ENCODE data around the gene PPIE. TPM values are rescaled to one million over a fixed set of nuclear protein-coding genes. Genes with fewer than 3 reads are reported as not detected.

Gene PPIE
- 10 to 100 TPM; 70.8 to 73.5 TPM for total RNA-seq

DNA sequence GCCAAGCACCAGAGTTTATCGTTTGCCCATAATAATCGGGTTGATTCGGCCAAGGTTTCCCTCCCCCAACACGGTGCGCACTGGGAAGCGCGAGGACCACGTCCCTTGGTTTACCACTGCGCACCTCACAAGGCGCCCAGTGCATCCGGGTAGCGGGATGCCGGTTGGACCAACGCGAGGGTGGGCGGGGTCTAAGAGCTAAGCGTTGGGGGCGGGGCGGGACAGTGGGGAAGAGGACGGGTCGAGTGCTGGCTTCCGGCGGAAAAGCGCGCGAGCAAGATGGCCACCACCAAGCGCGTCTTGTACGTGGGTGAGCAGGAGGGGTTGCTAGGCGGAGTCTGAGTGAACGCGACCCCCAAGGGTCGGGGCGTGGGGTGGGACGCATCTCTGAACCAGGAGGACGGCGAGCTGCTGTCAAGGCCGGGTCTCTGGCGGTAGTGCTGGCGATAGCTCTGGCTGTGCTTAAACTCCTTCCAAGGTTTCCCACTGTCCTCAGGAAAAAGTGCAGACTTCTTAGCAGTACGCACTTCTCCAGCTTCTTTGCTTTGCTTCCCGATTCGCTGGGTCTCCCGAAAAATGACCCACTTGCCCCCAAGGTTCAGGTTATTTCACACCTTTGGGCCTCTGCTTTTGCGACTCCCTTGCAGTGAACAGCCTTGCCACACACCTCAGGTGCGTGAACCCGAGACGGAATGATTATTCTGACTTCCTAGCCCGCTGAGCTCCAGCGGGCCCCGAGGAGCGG lies at the start of gene PPIE:
Gene PPIE (plus strand): TSS at position 261 of the 745 bp plus-strand sequence. CDS start 19 bp downstream, at position 280.
- peaks cover 15% of the 10 kb centered on the region for H3K36me3 Mint-ChIP-seq
- POLR2A ChIA-PET = interaction anchor here (0.6 to 2.4 kb wide), 14 partner anchors 8 to 523 kb away, joined by 3 to 17 read pairs (median 4); partner anchors contain the start of genes CAP1, HPCAL4 and NT5C1A
- peak within 1 kb of the TSS; percentile 95 for H3K4me3 Mint-ChIP-seq
- H3K4me1 Mint-ChIP-seq = peaks cover 39% of the 10 kb centered on the region
- peak within 1 kb of the TSS; percentile 93 for H3K27ac Mint-ChIP-seq
- H3K9me3 Mint-ChIP-seq = peaks cover 3% of the 10 kb centered on the region
- ATAC-seq (ENCODE audit: low read depth) (peak; percentile 96), DNase-seq (peak; percentile 91)
- H3K27me3 Mint-ChIP-seq = peaks cover 11% of the 10 kb centered on the region

DNA sequence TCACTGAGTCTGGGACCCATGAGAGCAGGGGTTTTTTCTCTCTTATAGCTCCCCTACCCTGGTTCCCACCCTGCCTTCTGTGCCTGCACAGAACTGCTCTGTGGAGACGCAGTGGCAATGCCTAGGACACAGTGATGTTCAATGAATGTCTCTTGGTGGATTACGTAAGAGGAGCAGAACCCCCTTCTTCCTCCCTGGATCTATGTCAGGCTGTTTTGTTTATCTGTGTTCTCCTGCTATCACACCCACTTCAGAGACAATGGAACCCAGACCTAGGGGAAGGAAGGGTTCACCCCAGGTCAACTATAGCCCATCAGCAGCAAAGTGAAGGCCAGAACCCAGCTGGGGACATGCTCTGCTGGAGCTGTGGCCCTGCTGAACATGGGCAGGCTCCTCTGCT lies 49.5 kb upstream of the PPIE start:
- peaks cover 15% of the 10 kb centered on the region for H3K4me1 Mint-ChIP-seq
- no peak for ATAC-seq (ENCODE audit: low read depth)
- H3K36me3 Mint-ChIP-seq = no peaks in the 10 kb centered on the region
- POLR2A ChIA-PET = no interaction called here
- H3K27ac Mint-ChIP-seq = no peak overlapping the region
- H3K27me3 Mint-ChIP-seq = peaks cover 50% of the 10 kb centered on the region
- no peak overlapping the region for H3K4me3 Mint-ChIP-seq
- no peaks in the 10 kb centered on the region for H3K9me3 Mint-ChIP-seq
- DNase-seq = no peak

DNA sequence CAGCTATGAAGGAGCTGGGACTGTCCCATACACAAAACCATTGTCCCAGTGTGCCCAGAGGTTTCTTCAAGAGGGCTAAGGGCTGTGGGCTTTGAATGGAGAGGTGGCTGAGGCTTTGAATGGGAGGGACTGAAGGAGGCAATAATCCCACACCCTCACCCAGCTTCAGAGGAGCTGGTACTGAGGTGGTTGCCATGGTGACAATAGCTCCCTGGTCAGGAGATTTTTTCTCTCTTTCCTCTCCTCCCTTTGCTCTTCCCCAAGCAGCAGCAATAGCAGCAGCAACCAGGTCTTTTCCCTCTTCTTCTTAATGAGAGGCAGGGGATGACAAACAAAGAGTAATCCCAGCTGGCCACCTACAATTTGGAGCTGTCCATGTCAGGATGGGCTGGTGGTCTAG lies 49.0 kb upstream of the PPIE start:
- H3K4me3 Mint-ChIP-seq = no peak overlapping the region
- peaks cover 47% of the 10 kb centered on the region for H3K27me3 Mint-ChIP-seq
- ATAC-seq (ENCODE audit: low read depth) = no peak
- POLR2A ChIA-PET = no interaction called here
- peaks cover 15% of the 10 kb centered on the region for H3K4me1 Mint-ChIP-seq
- H3K27ac Mint-ChIP-seq = no peak overlapping the region
- no peak for DNase-seq
- H3K36me3 Mint-ChIP-seq = no peaks in the 10 kb centered on the region
- no peaks in the 10 kb centered on the region for H3K9me3 Mint-ChIP-seq

DNA sequence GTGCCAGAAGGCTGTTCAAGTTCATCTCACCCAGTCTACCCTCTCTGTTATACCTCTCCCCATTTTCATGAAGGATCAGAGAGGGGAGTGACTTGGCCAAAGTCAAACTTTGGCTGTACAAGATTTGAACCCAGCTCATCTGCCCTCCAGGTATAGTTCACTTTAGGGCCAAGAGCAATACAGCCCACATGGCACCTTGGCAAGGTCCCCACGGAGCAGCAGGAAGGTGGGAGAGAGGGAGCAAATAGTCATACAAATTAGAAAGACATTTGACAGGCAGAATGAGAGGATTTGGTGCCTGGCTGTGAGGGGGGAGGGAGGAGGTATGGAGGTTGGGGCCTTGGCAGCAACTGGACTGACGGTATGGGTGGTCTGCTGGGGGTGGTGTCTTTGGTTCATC lies 48.5 kb upstream of the PPIE start:
- Mint-ChIP-seq H3K9me3 (no peaks in the 10 kb centered on the region), H3K27me3 (peaks cover 47% of the 10 kb centered on the region), H3K36me3 (no peaks in the 10 kb centered on the region), H3K4me1 (peaks cover 13% of the 10 kb centered on the region), H3K4me3 (peak overlapping the region; percentile 83), H3K27ac (no peak overlapping the region)
- DNase-seq (no peak), ATAC-seq (ENCODE audit: low read depth) (no peak)
- POLR2A ChIA-PET = no interaction called here

DNA sequence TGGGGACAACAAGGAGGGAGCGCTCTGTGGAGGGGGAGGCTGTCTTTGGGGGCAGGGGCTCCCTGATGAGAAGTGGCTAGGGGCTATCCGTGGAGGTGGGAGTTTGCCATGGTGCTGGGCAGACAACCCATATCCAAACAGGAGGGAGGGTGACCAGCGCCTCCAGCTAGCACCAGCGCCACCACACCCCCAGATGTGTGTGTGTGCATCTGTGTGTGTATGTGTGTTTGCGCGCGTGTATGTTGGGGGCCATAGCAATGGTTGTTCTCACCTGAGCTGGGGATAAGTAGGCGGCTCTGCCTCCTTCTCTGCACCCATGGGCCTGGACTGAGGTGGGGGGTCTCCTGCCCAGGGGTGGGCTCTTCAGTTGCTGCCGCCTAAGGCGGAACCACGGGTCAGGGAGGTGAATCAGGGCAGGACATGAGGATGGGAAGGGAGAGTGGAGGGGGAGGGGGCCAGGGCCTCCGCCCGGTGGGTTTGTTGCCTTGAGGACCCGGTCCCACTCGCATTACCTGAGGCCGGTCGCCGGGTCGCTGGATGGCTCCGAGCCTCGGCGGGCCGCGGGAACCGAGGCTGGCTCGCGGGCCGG lies 47.8 kb upstream of the PPIE start:
- Mint-ChIP-seq H3K36me3 (no peaks in the 10 kb centered on the region), H3K4me1 (peaks cover 13% of the 10 kb centered on the region), H3K9me3 (no peaks in the 10 kb centered on the region), H3K27ac (no peak overlapping the region), H3K4me3 (peak overlapping the region; percentile 83), H3K27me3 (peaks cover 50% of the 10 kb centered on the region)
- ATAC-seq (ENCODE audit: low read depth) (no peak), DNase-seq (no peak)
- POLR2A ChIA-PET = interaction anchor here (0.9 kb wide), 1 partner anchor 48 kb away, joined by 3 read pairs; the partner anchor contains the start of gene PPIE

DNA sequence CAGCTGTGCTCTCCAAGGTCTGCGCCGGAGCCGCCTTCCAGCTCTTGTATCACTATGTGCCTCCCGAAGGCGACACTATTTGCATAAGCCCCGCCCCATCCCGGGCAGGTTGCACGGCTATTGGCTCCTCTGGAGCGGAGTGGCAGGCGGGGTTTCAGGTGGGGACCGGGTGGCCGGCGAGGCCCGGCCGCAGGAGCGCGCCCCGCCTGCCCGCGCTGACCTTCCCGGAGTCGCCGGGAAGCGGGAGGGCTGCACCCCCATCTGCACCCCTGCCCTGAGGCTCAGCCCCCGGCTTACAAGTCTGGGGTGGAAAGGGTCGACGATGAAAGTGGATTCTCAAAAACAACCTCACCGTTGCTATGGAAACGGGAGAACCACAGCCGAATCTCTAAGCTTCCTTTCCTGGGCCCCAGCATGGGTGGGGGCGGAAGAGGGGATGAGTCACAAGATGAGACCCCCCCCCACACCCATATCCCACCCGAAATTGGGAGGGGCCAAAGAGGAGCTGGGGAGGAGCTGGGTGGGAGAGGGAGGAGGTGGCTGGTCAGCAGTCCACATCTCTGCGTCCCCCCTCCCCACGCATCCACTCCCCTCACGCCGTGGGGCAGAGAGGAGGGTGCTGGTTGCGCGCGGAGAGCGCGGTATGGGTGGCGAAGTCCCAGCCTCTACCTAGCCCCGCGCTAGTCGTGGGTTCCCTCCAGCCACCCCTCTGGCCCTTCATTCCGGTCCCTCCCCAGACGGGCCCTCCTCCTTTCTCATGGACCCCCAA lies 47.1 kb upstream of the PPIE start, which contains the start of gene HPCAL4:
Gene HPCAL4 (minus strand): TSS at position 51 of the 769 bp plus-strand sequence. CDS start 6,830 bp downstream, outside the sequence.
- Mint-ChIP-seq H3K4me3 (peak within 1 kb of the TSS; percentile 83), H3K36me3 (no peaks in the 10 kb centered on the region), H3K27ac (no peak within 1 kb of the TSS), H3K27me3 (peaks cover 53% of the 10 kb centered on the region), H3K9me3 (no peaks in the 10 kb centered on the region), H3K4me1 (peaks cover 13% of the 10 kb centered on the region)
- peak; percentile 98 for ATAC-seq (ENCODE audit: low read depth)
- POLR2A ChIA-PET = interaction anchor here (0.5 to 1.0 kb wide), 3 partner anchors 47 to 142 kb away, joined by 3 to 4 read pairs (median 3); partner anchors contain the start of gene PPIE
- DNase-seq = peak; percentile 86

DNA sequence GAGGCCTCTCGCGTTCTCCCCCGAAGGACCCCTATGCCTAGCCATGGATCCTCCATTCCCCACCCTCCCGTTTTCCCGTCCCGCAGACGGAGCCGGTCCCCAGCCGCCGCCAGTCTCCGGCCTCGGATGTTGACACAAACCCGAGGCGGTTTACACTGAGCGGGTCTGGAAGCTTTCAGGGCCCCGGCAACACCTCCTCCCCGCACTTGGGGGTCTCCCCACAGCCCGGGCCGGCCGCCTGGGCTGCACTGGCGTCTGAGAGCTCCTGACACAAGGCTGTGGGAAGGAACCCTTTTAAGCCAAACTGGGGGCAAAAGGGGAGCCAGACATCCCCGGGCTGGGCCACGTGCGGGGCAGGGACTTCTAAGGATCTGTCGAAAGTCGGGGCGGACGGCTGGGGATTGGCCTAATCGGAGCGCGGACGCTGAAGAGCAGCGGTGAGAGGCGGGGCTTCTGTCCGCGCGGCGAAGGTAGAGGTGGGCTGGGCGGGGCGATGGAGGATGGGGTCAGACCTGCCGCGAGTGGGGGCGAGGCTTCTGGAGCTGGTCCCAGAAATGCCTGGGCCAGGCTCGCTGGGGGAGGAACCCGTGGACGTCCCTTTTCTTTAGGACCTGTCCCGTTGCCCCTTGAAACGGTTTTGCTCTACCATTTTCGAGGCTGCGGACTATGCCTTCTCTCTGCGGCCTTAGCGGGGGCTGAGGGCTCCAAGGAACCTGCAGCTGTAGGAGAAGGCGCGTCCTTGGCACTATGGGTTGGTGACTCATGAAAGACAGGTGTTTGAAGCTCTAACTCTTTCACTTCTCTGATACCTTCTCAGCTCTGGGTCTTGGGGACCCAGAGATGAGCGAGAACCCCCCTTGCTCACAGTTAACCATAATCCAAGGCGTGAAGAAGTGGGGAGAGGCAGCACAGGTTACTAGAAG lies 46.3 kb upstream of the PPIE start:
- no peaks in the 10 kb centered on the region for H3K9me3 Mint-ChIP-seq
- no peak for ATAC-seq (ENCODE audit: low read depth)
- no peak overlapping the region for H3K27ac Mint-ChIP-seq
- H3K4me1 Mint-ChIP-seq = peaks cover 13% of the 10 kb centered on the region
- no peaks in the 10 kb centered on the region for H3K36me3 Mint-ChIP-seq
- peak; percentile 42 for DNase-seq
- peaks cover 59% of the 10 kb centered on the region for H3K27me3 Mint-ChIP-seq
- peak overlapping the region; percentile 83 for H3K4me3 Mint-ChIP-seq
- POLR2A ChIA-PET = interaction anchor here (0.5 to 1.0 kb wide), 2 partner anchors 46 to 143 kb away, joined by 3 to 4 read pairs; partner anchors contain the start of gene PPIE

DNA sequence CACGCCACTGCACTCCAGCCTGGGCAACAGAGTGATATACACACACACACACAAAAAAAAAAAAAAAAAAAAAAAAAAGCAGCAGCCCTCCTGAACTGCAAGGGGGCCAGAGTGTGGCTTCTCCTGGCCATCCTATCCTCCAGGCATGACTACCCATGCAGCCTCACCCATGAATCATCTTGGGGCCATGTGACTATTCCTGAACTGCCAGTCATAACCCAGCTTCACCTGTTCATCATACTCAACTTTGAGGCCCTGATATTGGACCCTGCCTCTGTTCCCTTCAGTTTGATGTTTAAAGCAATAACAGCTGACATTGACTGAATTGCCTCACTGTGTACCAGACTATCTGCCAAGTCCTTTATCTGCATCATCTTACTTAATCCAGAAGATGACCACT lies 44.7 kb upstream of the PPIE start:
- POLR2A ChIA-PET = no interaction called here
- peaks cover 13% of the 10 kb centered on the region for H3K4me1 Mint-ChIP-seq
- H3K36me3 Mint-ChIP-seq = no peaks in the 10 kb centered on the region
- H3K27ac Mint-ChIP-seq = no peak overlapping the region
- no peak overlapping the region for H3K4me3 Mint-ChIP-seq
- no peaks in the 10 kb centered on the region for H3K9me3 Mint-ChIP-seq
- ATAC-seq (ENCODE audit: low read depth) = no peak
- no peak for DNase-seq
- peaks cover 61% of the 10 kb centered on the region for H3K27me3 Mint-ChIP-seq

DNA sequence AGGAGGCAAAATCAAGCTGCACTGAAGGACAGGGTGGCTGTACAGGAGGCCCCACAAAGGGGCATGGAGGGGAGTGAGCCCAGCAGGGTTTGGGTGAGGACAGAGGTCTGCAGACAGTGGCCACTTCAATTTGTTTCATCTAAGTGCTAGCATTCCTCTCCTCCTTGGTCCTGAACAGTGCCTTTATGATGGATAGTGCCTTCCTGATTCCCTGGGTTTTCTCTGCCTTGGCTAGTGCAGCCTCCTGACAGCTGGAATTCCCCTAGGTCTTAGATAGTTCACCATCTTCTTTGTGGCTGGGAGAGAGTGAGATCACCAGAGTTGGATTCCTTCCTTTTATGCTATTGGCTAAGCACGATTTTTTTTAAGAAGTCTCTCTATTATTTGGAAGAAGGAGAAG lies 43.7 kb upstream of the PPIE start:
- H3K4me3 Mint-ChIP-seq = no peak overlapping the region
- peaks cover 13% of the 10 kb centered on the region for H3K4me1 Mint-ChIP-seq
- H3K27me3 Mint-ChIP-seq = peaks cover 56% of the 10 kb centered on the region
- no peak overlapping the region for H3K27ac Mint-ChIP-seq
- no peaks in the 10 kb centered on the region for H3K36me3 Mint-ChIP-seq
- no peaks in the 10 kb centered on the region for H3K9me3 Mint-ChIP-seq
- POLR2A ChIA-PET = no interaction called here
- ATAC-seq (ENCODE audit: low read depth) = no peak
- no peak for DNase-seq

DNA sequence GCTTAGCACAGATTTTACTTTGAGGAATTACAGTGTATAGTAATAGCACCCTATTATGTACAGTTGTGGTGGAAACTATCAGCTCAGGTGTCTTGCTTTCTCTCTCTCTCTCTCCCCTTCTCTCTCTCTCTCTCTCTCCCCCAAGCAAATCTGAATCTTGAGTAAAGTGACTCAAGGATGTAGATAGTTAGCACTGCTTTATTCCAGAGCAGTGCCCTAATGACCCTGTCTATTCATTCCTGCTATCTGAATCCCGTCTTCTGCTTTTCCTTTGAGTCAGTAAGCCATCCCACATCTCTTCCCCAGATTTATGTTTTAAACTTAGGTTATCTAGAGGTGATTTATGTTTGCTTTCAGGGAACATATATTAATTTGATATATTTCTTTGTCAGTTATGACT lies 42.2 kb upstream of the PPIE start:
- ATAC-seq (ENCODE audit: low read depth) (no peak), DNase-seq (no peak)
- POLR2A ChIA-PET = no interaction called here
- Mint-ChIP-seq H3K4me3 (no peak overlapping the region), H3K36me3 (no peaks in the 10 kb centered on the region), H3K27ac (no peak overlapping the region), H3K27me3 (peaks cover 49% of the 10 kb centered on the region), H3K9me3 (no peaks in the 10 kb centered on the region), H3K4me1 (peaks cover 2% of the 10 kb centered on the region)

DNA sequence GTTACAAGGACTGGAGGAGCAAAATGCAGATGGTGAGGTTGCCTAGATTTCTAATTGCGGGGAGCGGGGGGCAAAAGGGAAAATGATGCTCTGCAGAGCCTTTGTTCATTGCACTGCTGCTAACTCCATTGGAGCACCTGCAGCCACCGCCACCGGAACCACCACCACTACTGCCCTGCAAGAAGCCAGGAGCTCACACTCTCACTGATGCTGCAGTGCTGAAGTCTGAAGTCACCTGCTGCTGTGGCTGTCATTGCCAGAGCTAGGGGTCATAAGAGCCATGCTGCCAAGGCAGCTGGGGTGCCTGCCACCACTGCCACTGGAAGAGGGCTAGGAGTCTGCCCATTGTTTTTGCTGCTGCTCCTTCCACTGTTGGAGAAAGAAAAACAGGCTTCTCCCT lies 40.1 kb upstream of the PPIE start:
- H3K4me3 Mint-ChIP-seq = no peak overlapping the region
- H3K9me3 Mint-ChIP-seq = no peaks in the 10 kb centered on the region
- no peak for ATAC-seq (ENCODE audit: low read depth)
- H3K27me3 Mint-ChIP-seq = peaks cover 40% of the 10 kb centered on the region
- POLR2A ChIA-PET = no interaction called here
- DNase-seq = no peak
- H3K36me3 Mint-ChIP-seq = no peaks in the 10 kb centered on the region
- no peak overlapping the region for H3K27ac Mint-ChIP-seq
- peaks cover 2% of the 10 kb centered on the region for H3K4me1 Mint-ChIP-seq

DNA sequence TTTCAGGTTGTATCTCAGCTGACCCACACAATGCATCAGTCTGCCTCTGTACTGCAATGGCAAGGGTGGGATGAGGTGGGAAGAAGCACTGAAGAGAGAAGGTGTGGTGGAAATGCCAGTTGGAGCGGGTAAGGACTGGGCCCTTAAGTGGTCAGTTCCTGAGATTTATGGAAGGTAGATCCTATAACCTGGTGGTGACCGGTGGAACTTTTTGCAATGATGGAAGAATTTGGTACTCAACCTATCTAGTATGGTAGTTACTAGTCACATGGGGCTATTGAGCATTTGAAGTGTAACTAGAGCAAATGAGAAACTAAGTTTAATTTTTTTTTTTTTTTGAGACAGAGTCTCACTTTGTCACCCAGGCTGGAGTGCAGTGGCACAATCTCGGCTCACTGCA lies 39.3 kb upstream of the PPIE start:
- H3K27me3 Mint-ChIP-seq = peaks cover 41% of the 10 kb centered on the region

More for the DNA sequence above, 39.3 kb upstream of the PPIE start:
- Mint-ChIP-seq H3K27ac (no peak overlapping the region), H3K4me3 (no peak overlapping the region), H3K9me3 (no peaks in the 10 kb centered on the region), H3K4me1 (no peaks in the 10 kb centered on the region), H3K36me3 (no peaks in the 10 kb centered on the region)
- POLR2A ChIA-PET = no interaction called here
- DNase-seq (no peak), ATAC-seq (ENCODE audit: low read depth) (no peak)

Data from activated naive CD8-positive, alpha-beta T cell treated with anti-CD3 and anti-CD28 coated beads, Interleukin-2, amount 10 ng/mL, durations not matched to agents 7 days and 5 days (primary cell).